Psoas muscle (tissue), 8 donors: Measurements from ENCODE around the gene C11orf71. TPM values are rescaled to one million over a fixed set of nuclear protein-coding genes. Genes with fewer than 3 reads are reported as not detected.
A peak's percentile ranks its signal among the peaks of the same experiment; 100 is the strongest.

ENCODE experiments used
- ATAC-seq, 4 donors: fragments of 200-7000 bp; cut with Tn5 transposase; one replicate each; pipeline ENCODE4 v1.9.1; 2020; ENCODE audit warnings: moderate library complexity in 3 of 4, mild to moderate bottlenecking in 2 of 4
- DNase-seq, 2 donors: peaks; one replicate each; pipeline ENCODE4 v3.0.0-alpha.2; 2020
- H3K27ac ChIP-seq: fragments of 200-600 bp; one replicate; pipeline ENCODE4 v1.8.0; 2022
- H3K27me3 ChIP-seq, 3 donors: fragments of 200-600 bp in 1 of 3; one replicate each; pipeline versions ENCODE4 v1.6.1 to v1.8.0; 2013 to 2022; ENCODE audit warnings: low read length in 2 of 3, mild to moderate bottlenecking in 2 of 3, moderate library complexity in 1 of 3; ENCODE audit not compliant: insufficient read depth in 3 of 3
- H3K36me3 ChIP-seq, 2 donors: fragments of 200-600 bp in 1 of 2; one replicate each; pipeline versions ENCODE4 v1.6.1 to v1.8.0; 2013 to 2022; ENCODE audit warnings: low read depth in 1 of 2, mild to moderate bottlenecking in 1 of 2, moderate library complexity in 1 of 2; ENCODE audit not compliant: insufficient read depth in 1 of 2
- H3K4me1 ChIP-seq: fragments of 200-600 bp; one replicate; pipeline ENCODE4 v1.8.0; 2022
- H3K4me3 ChIP-seq: fragments of 200-600 bp; one replicate; pipeline ENCODE4 v1.8.0; 2022; ENCODE audit warnings: mild to moderate bottlenecking
- H3K9me3 ChIP-seq: fragments of 200-600 bp; one replicate; pipeline ENCODE4 v1.8.0; 2022
- WGBS, 3 donors: extraction: QIAGEN DNeasy Blood & Tissue Kit; methylation state at CpG; one replicate each; pipeline versions ENCODE4 v1.1.6 to v1.1.7; 2013; 5-methylcytosine and 5-hydroxymethylcytosine counted together
- intact Hi-C, 2 donors: fragments of 100-400 bp; cut with DNase I; formaldehyde crosslinking; loops; one replicate each; pipeline versions ENCODE4 v1.11.0 to v1.14.2; 2022
- polyA plus RNA-seq, 3 donors: library from polyadenylated mRNA; stranded (reverse); fragments of 200-250 nt; gene quantifications; one replicate each; pipeline ENCODE4 v1.2.3, GENCODE V29; 2013
- total RNA-seq, 4 donors: library from RNA; stranded (reverse); fragmentation: NEBNext Ultra II Directional in 2 of 4; extraction: Animal tissue kit (Norgen Biotek cat#: 25700) in 2 of 4; gene quantifications; one replicate each; pipeline versions ENCODE4 v1.2.1 to v1.2.4, GENCODE V29; 2021 to 2023
- TF ChIP-seq, protein P1 (sequence below): fragments of 200-600 bp; IDR thresholded peaks from one replicate; pipeline ENCODE4 v1.8.0; 2022; ENCODE audit warnings: antibody characterized with exemption
- donor health status: healthy with polysubstance abuse.
- donor health status: DM: no; HTN: no; CAD: no; lungs with moderate emphysema.
- donor health status: Bipolar disorder and iron deficiency.
- donor health status: healthy.
- donor health status: DM: yes; HTN: yes; CAD: no.
- donor health status: DM: no; HTN: no; CAD: no.
- donor health status: DM: no; HTN: no; CAD: no.
- donor health status: DM: yes; HTN: yes; CAD: no.

Gene C11orf71
- total and polyA plus RNA-seq, 7 donors = 3.4 to 18.1 (median 10.7) TPM

DNA sequence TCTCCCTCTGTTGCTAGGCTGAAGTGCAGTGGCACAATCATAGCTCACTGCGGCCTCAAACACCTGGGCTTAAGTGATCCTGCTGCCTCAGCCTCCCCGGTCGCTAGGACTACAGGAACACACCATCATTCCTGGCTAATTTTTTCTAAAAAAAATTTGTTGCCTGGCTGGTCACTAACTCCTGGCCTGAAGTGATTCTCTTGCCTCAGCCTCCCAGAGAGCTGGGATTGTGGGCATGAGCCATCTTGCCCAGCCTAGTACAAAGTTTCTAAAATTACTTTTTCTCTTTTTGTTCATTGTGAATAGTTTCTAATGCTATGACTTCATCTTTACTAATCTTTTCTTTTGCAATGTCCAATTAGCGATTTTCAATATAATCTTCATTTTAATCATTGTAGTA, 12.6 kb upstream of the C11orf71 start:
- intact Hi-C loops = no loop called here
- WGBS, 3 donors = 95 to 99% (median 96%) methylated on average over 4 of the region's 4 CpGs
- no peaks in the 10 kb centered on the region for H3K9me3 ChIP-seq
- no peaks in the 10 kb centered on the region for H3K27me3 ChIP-seq
- TF ChIP-seq, protein P1, sequence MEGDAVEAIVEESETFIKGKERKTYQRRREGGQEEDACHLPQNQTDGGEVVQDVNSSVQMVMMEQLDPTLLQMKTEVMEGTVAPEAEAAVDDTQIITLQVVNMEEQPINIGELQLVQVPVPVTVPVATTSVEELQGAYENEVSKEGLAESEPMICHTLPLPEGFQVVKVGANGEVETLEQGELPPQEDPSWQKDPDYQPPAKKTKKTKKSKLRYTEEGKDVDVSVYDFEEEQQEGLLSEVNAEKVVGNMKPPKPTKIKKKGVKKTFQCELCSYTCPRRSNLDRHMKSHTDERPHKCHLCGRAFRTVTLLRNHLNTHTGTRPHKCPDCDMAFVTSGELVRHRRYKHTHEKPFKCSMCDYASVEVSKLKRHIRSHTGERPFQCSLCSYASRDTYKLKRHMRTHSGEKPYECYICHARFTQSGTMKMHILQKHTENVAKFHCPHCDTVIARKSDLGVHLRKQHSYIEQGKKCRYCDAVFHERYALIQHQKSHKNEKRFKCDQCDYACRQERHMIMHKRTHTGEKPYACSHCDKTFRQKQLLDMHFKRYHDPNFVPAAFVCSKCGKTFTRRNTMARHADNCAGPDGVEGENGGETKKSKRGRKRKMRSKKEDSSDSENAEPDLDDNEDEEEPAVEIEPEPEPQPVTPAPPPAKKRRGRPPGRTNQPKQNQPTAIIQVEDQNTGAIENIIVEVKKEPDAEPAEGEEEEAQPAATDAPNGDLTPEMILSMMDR = no peak
- H3K36me3 ChIP-seq = peaks cover 0 to 52% of the 10 kb centered on the region in 2 donors
- H3K4me3 ChIP-seq = no peak overlapping the region
- H3K4me1 ChIP-seq = no peaks in the 10 kb centered on the region
- no peak overlapping the region for H3K27ac ChIP-seq
- no peak for ATAC-seq
- no peak for DNase-seq

DNA sequence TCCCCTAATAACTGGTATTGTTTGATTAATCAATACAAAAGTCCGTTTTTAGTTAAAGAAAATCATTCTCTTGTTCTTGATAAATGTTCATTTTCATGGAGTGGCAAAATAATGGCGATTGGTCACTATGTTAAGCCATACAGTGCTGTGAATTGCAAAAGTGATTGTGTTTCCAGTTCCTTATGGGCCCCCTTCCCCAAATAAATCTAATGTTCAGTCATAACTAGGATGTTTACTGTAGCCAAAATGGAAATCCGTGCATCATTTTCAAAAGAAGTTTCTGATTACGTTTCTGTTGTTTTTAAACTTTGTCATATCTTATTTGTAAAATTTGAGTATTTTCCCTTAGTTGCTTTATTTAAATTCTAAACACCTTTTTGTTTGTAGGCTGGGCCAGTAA, 1.0 kb upstream of the C11orf71 start:
- TF ChIP-seq, protein P1 = no peak

GRCh38 chr11:114400915-114401223, 558 bp upstream of the C11orf71 start:
- H3K36me3 ChIP-seq = peaks cover 11 to 21% of the 10 kb centered on the region in 2 donors
- DNase-seq (no peak), ATAC-seq (no peak)
- TF ChIP-seq, protein P1 = no peak
- H3K4me3 ChIP-seq = peak overlapping the region; percentile 88
- H3K4me1 ChIP-seq = peaks cover 31% of the 10 kb centered on the region
- H3K27ac ChIP-seq = peak overlapping the region; percentile 98
- intact Hi-C loops = loop anchor here (1.0 to 5.0 kb wide), 2 partner anchors 36 to 38 kb away; partner anchors contain the start of gene REXO2 (in 2 of the 2)
- H3K27me3 ChIP-seq = no peaks in the 10 kb centered on the region
- 0% methylated on average over 8 of the region's 8 CpGs for WGBS, 3 donors
- H3K9me3 ChIP-seq = no peaks in the 10 kb centered on the region

More for the DNA sequence above, 1.0 kb upstream of the C11orf71 start:
- H3K27me3 ChIP-seq = no peaks in the 10 kb centered on the region
- H3K9me3 ChIP-seq = no peaks in the 10 kb centered on the region
- H3K4me1 ChIP-seq = peaks cover 31% of the 10 kb centered on the region
- ATAC-seq (no peak), DNase-seq (no peak)
- H3K27ac ChIP-seq = peak overlapping the region; percentile 98
- intact Hi-C loops = loop anchor here in 1 of 2 donors (5.0 kb wide), 1 partner anchor 36 kb away; the partner anchor contains the start of gene REXO2
- H3K4me3 ChIP-seq = peak overlapping the region; percentile 88
- H3K36me3 ChIP-seq = peaks cover 11 to 26% of the 10 kb centered on the region in 2 donors
- 3 to 8% (median 4%) methylated on average over 4 of the region's 4 CpGs for WGBS, 3 donors

DNA sequence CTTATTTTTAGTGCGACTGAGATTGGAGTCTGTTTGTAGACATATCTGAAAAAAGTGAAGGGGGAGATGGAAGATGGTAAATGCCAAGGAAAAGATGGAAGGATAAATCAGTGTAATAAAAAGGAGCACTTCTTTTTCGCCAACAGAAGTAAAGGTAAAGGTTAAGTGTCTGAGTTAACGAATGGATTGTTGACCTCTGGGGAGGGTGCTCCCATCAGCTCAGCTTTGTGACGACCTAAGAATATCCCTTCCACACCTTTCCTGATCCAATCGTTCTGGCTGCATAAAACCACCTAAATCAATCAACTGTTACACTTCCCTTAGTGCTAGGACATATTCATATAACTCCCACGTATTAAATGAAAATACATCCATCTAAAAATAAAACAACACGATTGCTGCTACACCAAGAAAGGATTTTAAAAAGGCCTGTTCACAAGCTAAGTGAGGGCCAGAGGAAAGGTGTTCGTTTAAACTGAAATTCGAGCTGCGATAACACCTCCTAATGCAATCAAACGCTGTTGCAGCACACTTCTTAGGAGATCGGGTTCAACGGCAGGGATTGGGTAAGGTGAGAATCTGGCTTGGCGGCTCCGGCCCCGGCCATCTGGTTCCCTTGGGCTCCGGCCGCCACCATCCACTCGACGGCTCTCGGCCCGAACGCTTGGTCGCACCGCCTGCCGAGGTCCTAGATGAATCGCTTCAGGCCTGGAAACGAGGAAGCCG, 658 bp downstream of the C11orf71 start:
- peak overlapping the region; percentile 88 for H3K4me3 ChIP-seq
- no peaks in the 10 kb centered on the region for H3K9me3 ChIP-seq
- intact Hi-C loops = loop anchor here (1.0 to 5.0 kb wide), 3 partner anchors 38 to 52 kb away; partner anchors contain the start of gene REXO2 (in 2 of the 2)
- DNase-seq (peak in 1 of 2 donors; percentile 72), ATAC-seq (peak; percentile 70 to 83 (median 78))
- TF ChIP-seq, protein P1 = no peak
- H3K27ac ChIP-seq = peak overlapping the region; percentile 98
- H3K27me3 ChIP-seq = no peaks in the 10 kb centered on the region
- peaks cover 23% of the 10 kb centered on the region for H3K4me1 ChIP-seq
- WGBS, 3 donors = 4% methylated on average over 29 of the region's 29 CpGs
- peaks cover 5 to 13% of the 10 kb centered on the region in 2 donors for H3K36me3 ChIP-seq
